Caki2 (cell line): Measurements from ENCODE around the gene FBXW8. TPM values are rescaled to one million over a fixed set of nuclear protein-coding genes. Genes with fewer than 3 reads are reported as not detected.

Source experiments
- DNase-seq: peaks from one replicate; pipeline ENCODE4 v3.0.0-alpha.2; 2015; ENCODE audit warnings: low read depth
- in situ Hi-C: cut with HindIII; loops from 2 replicates; pipeline ENCODE4 v1.10.0; 2016; ENCODE audit warnings: low sequenced_read_pairs, low pct_unique_long_range_greater_than_20kb, mixed read lengths
- total RNA-seq: library from RNA; depleted of rRNA; stranded (reverse); fragments of >200 nt; shearing (Covaris generic); gene quantifications from 2 replicates; pipeline ENCODE4 v1.2.3, GENCODE V29; 2014; ENCODE audit warnings: low replicate concordance

Gene FBXW8
- total RNA-seq, 1 experiment from 2014 or later: 20.9 TPM

- in situ Hi-C loops: no loop called here
- DNase-seq: no peak
Measured at GRCh38 chr12:116971222-116971621, 60.5 kb downstream of the FBXW8 start.

GRCh38 chr12:116975779-116976393, 65.1 kb downstream of the FBXW8 start:
- in situ Hi-C loops: no loop called here
- DNase-seq: no peak

GRCh38 chr12:116977465-116978380, 67.0 kb downstream of the FBXW8 start:
- in situ Hi-C loops: no loop called here
- no peak for DNase-seq

GRCh38 chr12:116978791-116979508, 68.2 kb downstream of the FBXW8 start:
- DNase-seq: no peak
- in situ Hi-C loops: no loop called here

GRCh38 chr12:116980083-116980482, 69.3 kb downstream of the FBXW8 start:
- no peak for DNase-seq
- in situ Hi-C loops: no loop called here

- peak; percentile 50 for DNase-seq
- in situ Hi-C loops: no loop called here
Measured at GRCh38 chr12:116982791-116983411, 72.2 kb downstream of the FBXW8 start.

- no peak for DNase-seq
Measured at GRCh38 chr12:116984098-116984497, 73.3 kb downstream of the FBXW8 start.

GRCh38 chr12:116990329-116990728, 79.6 kb downstream of the FBXW8 start:
- in situ Hi-C loops: no loop called here
- no peak for DNase-seq

More at GRCh38 chr12:116984098-116984497, 73.3 kb downstream of the FBXW8 start:
- in situ Hi-C loops: no loop called here

- in situ Hi-C loops: no loop called here
- DNase-seq: no peak
Measured at GRCh38 chr12:116990971-116991966, 80.5 kb downstream of the FBXW8 start.

- no peak for DNase-seq
- in situ Hi-C loops: no loop called here
Measured at GRCh38 chr12:116996093-116996492, 85.3 kb downstream of the FBXW8 start.

GRCh38 chr12:116996621-116997020, 85.9 kb downstream of the FBXW8 start:
- no peak for DNase-seq
- in situ Hi-C loops: no loop called here

- DNase-seq: no peak
- in situ Hi-C loops: no loop called here
Measured at GRCh38 chr12:116999066-116999465, 88.3 kb downstream of the FBXW8 start.

GRCh38 chr12:117000316-117000715, 89.6 kb downstream of the FBXW8 start:
- in situ Hi-C loops: no loop called here
- DNase-seq: no peak

GRCh38 chr12:117002051-117002817, 91.5 kb downstream of the FBXW8 start:
- in situ Hi-C loops: no loop called here
- DNase-seq: no peak

GRCh38 chr12:117003883-117004404, 93.2 kb downstream of the FBXW8 start:
- no peak for DNase-seq
- in situ Hi-C loops: no loop called here

- in situ Hi-C loops: no loop called here
- DNase-seq: no peak
Measured at GRCh38 chr12:117005417-117006046, 94.8 kb downstream of the FBXW8 start.
